Measurements from ENCODE around the gene FAT2.
"Not testable (repeated sequence)": the region's sequence is repeated elsewhere in the genome, so short reads cannot be mapped to it uniquely, and the experiment has no call there.

The FAT2 gene

DNA sequence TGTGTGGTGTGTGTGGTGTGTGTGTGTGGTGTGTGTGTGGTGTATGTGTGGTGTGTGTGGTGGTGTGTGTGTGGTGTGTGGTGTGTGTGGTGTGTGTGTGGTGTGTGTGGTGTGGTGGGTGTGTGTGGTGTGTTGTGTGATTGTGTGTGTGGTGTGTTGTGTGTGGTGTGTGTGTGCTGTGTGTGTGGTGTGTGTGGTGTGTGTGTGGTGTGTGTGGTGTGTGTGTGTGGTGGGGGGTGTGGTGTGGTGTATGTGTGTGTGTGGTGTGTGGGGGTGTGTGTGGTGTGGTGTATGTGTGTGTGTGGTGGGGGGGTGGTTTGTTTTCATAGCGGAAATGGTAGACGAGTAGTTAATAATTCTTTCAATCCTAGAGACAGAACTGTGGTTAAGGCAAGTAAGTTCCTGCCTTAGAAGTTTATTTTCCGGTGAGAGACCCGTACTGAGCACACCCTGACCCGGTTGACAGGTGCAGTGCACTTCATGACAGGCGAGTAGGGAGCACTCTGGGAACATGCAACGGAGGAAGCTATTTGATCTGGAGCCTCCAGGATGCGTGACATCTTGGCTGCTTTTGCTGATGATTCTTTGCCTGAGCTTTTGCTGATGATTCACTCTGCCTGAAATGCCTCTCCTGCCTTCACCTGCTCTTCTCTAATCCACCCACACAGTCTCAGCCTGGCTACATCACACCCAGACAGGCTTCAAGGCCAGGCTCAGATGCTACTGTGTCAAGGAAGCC, 21.7 kb upstream of the FAT2 start:
- DNase-seq, result peak; percentile 31

DNA sequence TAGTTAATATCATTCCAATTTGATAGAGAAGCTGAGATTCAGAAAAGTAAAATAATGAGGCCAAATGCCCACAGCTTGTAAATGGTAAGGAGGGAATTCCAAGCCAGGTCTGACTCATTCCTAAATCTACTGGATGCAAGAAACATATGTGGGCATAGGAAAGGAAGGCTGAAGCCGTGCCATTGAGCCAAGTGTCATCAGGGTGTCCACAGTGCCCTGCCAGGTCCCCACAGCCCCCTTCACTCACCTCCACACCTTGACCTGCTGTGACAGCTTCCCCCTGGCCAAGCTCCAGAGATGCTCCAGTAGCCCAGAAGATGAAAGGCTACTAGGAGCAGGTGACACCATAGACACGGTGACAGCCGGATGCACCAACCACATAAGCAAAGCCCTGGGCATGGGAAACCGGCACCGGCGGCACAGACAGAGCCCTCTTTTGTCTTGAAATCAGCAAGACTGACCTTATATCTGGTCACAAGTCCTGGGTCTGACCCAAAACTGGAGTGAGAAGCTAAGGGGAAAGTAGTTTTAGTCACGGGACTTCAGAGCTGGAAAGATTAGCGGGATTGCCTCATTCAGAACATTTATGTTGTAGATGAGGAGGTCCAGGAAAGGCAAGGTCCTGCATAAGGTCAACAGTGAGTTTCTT, 20.1 kb upstream of the FAT2 start:
- DNase-seq, result no peak

DNA sequence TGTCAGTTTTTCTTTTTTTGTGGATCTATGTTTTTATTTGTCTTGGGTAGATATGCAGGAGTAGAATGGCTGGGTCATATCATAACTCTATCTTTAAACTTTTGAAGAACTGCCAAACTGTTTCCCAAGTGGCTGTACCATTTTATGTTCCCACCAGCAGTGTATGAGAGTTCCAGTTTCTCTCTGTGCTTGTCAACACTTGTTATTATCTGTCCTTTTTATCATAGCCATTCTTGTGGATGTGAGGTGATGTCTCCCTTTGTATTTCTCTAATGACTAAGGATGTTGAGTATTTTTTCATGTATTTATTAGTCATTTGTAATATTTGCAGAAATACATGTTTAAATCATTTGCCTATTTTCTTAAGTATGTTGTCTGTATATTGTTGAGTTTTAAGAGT, 17.4 kb upstream of the FAT2 start:
- no peak for DNase-seq

DNA sequence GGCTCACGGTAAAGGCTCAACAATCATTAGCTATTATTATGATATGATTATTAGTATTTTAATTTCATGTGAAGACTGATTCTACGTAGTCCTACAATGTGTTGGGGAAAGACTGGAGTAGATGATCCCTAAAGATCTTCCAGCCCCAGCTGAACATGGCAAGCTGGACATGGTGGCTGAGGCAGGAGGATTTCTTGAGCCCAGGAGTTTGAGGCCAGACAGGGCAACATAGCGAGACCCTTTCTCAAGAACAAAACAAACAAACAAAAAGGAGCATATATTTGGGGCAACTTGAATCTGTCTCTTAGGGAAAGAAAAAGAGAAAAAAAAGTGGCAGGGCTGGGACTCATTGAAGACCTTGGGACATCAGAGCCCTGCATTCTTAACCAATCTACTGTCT, 16.2 kb upstream of the FAT2 start:
- DNase-seq, result no peak

DNA sequence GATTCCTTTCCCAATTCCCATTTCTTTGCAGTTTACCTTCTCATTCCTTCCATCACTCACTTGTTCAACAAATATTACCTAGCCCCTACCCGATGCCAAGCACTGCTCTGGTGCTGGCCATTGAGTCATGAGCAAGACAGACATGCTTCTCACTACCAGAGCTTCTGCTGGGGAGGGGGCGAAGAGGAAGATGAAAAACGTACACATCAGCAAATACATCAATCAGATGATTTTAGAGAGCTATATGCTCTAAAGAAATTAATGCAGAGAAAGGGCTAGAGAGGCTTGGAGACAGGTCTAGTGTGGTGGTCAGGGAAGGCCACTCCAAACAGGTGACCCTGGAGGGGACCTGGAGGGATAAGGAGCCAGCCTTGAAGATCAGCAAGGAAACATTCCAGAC, 14.4 kb upstream of the FAT2 start:
- DNase-seq, result no peak

DNA sequence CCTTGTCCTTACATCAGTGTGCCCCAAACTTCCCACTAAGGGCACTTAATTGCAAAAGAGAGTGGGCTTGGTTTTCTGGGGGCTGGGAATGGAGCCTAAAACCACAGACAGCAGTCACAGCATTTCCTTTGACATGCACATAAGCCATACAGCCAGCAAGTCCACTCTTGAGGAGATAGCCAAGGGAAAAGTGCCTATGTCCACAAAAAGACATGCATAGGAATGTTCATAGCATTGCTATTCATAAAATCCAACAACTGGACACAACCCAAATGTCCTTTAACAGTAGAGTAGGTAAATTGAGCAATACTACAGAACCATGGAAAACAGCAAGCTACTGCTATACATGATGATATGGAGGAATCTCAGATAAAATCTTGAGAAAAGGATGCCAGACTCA, 11.7 kb upstream of the FAT2 start:
- no peak for DNase-seq

DNA sequence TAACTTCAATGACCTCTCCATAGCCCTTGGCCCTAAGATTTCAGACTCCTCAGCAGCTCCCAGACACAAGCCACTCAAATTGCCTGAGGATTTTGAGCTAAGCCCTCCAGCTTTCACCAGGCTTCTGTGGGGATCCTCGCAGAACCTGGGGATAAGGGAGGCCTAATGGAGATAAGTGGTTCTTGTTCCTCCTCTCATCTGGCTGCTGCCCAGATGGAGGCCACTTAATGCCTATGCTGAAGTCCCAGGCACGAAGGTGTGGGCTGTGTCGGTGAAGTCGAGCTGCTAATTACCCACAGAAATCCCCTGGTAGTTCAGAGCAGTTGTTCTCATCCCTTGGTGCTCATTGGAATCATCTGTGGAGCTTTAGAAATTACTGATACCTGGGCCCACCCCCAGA, 10.3 kb upstream of the FAT2 start:
- no peak for DNase-seq

DNA sequence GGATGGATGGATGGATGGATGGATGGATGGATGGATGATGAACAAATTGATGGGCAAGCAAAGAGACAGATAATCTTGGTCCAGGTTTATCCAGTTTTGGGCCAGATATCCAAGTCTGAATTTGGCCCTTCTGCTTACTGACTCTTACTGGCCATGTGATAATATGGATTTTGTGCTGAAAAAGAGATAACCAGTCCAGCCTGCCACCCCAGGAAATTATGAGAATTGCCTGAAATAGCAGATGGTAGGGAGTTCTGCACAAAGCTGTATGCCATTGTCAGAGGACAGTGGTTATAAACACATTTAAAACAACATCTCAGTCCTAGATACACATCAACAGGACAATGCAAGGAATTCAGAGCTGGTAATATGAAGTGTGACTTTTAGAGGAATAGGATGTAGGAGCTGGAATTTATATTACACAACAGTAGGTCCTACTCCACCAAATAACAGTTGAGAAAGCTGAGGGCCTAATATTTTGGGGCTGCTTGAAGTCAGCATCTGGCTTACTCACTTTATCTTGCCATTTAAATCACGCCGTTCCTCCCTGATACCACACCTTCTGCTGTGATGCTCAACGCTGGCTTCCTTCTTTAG, 9.0 kb upstream of the FAT2 start:
- DNase-seq, result no peak

DNA sequence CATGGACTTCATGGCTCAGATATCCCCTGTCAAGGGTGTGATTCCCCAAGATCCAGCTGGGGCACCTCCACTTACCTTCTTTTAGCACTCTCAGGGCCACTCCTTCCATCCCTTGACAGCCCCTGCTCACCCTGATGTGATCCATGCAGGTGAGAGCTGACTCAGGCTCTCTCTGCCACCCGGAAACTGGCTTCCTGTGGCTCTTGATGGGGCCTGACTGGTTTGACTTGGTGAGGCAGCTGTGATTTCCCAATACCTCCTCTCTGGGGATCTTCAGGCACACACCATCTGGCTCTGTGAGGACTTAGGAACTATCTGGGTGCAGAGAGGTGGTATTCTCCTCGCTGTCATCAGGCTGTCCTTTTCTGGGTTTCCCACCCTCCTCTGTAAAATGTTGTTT, 7.9 kb upstream of the FAT2 start:
- no peak for DNase-seq

DNA sequence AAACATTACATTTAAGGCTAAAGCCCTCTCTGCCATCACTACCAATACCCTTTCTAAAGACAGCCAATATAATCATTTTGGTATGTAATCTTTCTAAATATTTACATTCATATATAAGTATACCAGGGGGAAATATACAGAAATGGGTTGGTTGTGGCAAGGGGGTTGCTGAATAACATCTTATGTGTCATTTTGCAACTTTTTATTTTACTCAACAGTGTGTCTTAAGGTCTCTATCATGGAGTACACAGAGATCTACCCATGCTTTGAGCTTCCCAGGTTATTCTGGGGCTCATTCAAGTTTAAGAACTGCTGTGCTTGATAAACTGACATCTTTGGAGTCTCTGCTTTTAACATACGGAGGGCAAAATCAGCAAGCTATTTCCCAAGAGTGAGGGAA, 7.4 kb upstream of the FAT2 start:
- no peak for DNase-seq

DNA sequence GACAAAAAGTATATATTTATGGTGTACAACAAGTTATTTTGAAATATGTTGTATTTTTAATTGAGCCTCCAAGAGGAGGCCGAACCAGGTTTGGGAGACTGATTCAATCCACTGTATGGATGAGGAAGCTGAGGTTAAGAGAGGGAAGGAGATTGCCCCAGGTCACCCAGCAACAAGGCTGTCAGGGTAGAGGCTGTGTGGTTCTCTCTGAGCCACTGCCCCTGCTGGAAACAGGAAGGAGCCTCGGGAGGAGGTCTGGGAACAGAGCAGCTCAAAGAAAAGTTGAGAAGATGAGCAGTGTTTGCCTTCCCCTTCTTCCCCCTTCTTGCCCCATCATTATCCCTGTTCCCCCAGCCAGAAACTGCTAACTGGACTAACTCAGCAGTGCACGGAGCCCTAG, 6.6 kb upstream of the FAT2 start:
- no peak for DNase-seq

DNA sequence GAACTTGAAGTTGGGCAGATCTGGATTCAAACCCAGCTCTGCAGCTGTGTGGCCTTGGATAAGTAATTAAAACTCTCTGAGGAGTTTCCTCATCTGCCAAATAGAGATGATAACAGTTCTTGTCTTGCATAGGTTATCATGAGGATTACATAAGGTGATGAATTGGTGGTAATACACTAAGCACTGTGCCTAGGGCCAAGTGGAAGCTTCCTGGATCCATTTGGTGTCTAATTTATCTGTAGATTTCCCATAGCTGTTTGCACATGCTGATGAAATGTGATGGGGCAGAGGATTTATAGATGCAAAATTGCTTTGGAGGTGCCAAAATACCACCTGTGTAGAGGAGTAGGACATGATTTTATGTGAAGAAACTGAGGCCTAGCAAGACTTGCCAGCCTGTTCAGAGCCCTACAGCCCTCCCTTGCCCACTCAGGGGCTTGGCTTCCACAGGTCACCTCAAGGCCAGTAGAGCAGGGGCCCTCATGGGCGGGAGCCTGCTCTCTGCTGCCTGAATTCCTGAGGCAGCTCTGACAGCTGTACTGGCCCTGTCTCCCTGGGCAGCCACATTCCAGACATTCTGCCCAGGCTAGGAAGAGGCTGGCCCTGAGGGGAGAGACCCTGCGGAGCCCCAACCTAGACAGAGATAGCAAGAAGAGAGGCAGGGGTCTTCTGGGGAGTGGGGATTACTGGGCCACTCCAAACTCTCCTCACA, 5.9 kb upstream of the FAT2 start:
- no peak for DNase-seq

DNA sequence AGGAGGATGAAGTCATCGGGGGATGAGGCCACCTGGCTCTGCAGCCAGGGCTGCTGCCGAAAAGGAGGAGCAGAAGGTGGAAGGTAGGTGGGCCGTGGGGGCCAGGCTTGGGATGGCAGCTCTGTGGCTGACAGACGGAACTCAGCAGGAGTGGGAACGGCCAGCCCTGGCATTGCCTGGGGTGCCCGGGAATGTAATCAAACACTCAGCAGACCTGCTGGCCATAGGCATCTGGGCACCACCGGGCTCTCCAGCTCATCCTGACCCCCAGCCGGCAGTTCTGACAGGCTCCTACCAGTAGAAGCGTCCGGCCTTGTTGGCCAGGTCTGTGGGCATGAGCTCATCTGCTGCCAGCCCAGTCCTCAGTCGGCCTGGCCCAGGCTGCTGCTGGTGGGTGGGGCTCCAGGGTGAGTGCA, 4.3 kb upstream of the FAT2 start:
- no peak for DNase-seq

DNA sequence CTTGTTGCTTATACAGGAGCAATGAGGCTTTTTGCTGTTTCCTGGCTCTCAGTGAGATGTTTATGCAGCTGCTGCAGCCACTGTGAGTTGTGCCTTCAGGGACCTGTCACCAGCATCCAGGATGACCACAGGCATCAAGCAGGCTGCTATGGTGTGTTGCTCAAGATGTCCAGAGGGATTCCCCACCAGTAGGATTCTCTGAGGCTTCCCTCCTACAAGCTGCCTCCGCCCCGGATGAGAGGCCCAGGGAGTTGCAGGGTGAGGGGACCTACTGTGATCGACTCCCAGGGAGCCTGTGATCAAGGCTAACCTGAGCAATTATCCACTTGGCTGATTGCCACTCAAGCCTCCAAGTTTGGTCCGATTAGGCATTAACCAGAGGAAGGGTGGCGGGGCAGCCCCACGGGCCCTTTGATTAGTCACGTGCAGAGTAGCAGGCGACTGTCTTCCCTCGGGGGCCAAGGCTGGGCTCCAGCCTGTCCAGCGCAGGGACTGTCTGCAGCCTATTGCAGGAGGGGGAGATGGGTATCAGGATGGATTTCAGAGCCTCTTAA, 1.8 kb upstream of the FAT2 start:
- no peak for DNase-seq

DNA sequence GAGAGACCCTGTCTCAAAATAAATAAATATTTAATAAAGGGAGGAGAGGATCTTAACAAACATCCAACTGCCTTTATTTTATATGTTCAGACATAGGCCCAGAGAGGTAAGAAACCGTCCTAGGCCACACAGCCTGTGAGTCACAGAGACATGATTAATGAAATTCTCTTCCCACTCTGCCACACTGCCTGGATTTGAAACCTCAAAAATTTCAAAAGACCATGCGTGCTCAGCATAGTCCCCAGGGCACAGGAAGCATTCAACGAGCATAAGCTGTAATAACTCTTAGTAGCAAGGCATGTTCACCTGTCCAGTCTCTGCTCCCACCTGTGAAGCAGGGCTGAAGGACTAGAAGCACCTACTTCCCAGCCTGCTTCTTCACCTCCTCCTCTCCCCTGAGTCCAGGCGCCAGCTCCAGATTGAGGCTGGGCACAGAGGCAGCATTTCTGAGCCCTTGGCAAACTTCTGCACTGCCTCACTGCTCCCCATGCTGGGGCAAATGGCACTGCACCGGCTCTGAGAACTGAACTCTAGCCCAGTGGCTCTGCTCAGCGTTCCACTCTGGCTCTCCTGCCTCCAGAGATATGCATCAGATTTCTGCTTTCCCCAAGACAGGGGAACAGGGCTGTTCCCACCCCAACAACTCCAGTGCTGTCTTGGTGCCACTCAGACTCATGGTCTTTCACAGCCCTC, 1.1 kb downstream of the FAT2 start:
- no peak for DNase-seq

DNA sequence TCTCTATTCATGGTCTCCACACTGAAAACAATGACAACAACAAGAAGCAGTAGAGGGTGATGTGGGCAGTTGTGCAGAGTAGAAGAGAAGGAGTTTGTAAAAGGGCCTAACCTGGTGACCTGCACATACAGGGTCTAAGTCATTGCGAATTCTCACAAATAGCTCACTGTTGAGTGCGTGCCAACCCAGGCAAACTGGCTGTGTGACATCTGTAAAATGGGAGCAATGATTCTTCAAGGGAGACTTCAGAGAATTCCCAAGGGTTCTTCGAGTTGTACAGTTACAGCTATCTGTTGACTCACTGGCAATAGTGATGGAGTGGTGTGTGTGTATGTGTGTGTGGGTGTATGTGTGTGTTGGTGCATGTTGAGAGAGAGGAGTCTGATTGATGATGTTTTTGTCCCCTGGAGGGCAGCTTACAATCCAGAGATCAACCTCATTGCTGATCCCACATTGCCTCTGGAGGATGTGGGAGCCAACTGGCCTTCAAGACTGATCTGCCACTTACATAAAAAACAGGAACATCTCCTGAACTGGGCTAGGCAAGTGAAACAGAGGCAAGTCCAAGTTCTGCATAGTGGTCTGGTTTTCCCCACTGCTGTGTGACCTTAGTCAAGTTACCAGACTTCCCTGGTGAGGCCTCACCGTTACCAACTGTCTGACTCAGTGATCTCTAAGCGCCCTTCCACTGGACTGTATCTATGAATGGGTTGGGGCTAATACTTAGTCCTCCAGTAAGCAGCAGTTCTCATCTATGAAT, 3.2 kb downstream of the FAT2 start:
- no peak for DNase-seq

DNA sequence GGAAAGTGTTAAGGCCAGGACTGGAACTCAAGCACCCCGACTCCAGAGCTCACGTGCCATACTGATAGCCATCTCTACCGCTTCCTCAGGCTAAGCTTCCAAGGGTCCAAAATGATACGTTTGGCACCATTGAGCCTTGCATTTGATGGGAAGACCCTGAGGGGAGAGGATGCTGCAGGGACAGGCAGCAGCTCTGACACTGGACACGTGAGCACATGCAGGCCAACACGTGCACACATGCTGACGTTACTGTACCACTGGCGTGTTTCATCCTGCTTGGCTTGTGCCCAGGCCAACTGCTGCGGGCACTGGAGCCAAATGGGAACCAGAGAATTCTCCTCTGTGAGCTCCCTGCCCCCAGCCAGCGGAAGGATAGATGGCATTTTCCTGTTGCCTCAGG, 5.2 kb downstream of the FAT2 start:
- DNase-seq, result no peak

DNA sequence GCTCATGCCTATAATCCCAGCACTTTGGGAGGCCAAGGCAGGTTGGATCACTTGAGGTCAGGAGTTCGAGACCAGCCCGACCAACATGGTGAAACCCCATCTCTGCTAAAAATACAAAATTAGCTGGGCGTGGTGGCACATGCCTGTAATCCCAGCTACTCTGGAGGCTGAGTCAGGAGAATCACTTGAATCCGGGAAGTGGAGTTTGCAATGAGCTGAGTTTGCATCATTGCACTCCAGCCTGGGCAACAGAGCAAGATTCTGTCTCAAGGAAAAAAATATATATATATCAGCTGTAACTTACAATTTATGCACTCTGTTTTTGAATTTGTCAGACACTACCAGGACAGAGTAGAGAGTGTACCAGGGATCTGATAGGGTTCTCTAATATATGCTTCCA, 5.8 kb downstream of the FAT2 start:
- DNase-seq, result not testable (repeated sequence)

DNA sequence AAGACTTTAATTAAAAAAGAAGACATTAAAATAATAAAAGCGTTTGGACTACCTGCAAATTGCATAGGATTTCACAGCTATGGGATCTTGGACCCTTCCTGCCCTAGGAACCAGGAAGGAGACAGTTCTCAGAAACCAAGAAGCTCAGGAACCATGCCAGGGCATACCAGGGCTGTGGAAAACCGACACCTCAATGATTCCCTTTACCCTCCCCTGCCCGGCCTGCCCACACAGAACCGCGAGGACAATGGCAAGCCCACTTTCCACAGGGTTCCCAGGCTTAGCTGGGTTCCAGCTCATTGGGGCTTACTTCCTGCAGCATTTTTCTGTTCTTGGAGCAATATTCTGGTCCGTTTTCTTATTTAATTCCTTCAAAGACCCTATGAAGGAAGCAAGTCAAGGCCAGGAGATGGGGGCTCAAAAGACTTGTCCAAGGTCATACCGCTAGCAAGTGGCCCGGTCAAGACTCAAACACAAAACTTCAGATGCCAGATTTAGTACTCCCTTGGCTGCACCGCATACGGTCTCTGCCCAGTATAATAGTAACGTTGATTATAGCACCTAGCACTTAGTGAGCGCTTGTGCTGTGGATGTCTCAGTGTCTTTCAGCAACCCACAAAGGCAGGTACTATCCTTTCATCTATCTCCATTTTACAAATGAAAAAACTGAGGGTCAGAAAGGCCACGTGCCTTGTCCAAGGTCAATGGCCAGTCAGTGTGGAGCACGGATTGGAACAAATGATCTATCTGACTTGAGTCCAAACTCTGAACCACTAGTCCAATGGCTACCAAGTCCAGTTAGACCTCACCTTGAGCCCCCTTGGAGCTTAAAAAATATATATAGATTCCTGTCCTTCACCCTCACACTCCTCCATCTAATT, 6.8 kb downstream of the FAT2 start:
- DNase-seq, result no peak

DNA sequence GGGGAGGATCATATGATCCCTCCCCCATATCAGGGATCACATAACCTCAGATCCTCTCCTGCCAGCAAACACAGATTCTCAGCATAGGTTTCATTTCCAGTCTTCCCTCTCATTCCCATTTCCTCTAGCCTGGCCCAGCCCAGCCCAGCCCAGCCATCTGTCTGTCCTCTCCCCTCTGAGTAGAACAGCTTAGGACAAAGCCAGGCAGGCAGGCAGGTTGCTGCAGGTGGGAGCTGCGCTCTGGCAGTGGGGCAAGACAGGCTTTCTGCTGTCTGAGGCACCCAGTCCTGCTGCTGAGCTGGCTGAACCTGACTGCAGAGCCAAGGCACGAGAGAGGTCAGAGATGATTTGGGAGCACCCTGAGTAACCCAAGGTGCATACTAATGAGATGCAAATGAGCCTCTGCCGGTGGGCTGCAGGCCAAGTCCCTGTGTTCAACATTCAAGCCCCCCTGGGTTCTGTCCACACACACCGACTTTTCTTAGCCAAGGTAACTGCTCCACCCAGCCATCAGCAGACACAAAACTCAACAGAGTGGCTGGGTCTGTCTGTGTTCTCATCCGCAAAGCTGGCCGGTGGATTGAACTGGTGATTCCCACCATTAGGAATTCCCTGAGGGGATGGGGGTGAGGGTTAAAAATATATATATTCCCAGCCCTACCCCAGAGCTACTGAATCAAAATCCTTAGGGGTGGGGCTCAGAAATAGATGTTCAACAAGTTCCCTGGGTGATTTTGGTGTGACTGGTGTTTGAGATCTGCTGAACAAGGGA, 9.1 kb downstream of the FAT2 start:
- no peak for DNase-seq
